ENCODE data around the gene LRFN3.
"Not testable (repeated sequence)": the region's sequence is repeated elsewhere in the genome, so short reads cannot be mapped to it uniquely, and the experiment has no call there.

Gene LRFN3

GRCh38 chr19:35978832-35979365, 42.7 kb downstream of the LRFN3 start:
- no peak for DNase-seq

GRCh38 chr19:35980997-35981396, 44.8 kb downstream of the LRFN3 start:
- not testable (repeated sequence) for DNase-seq

GRCh38 chr19:35983177-35983576, 47.0 kb downstream of the LRFN3 start:
- DNase-seq = no peak

- DNase-seq = no peak
Observed at GRCh38 chr19:35986111-35986510, 49.9 kb downstream of the LRFN3 start.

GRCh38 chr19:35986664-35987570, 50.7 kb downstream of the LRFN3 start:
- no peak for DNase-seq

- no peak for DNase-seq
Observed at GRCh38 chr19:35987571-35987896, 51.4 kb downstream of the LRFN3 start.

GRCh38 chr19:35988824-35989223, 52.6 kb downstream of the LRFN3 start:
- DNase-seq = no peak

GRCh38 chr19:35990156-35990555, 54.0 kb downstream of the LRFN3 start:
- DNase-seq = no peak

- DNase-seq = no peak
Observed at GRCh38 chr19:35990771-35991730, 54.9 kb downstream of the LRFN3 start.

GRCh38 chr19:35991731-35992450, 55.7 kb downstream of the LRFN3 start:
- no peak for DNase-seq

- DNase-seq = no peak
Observed at GRCh38 chr19:35992907-35993765, 57.0 kb downstream of the LRFN3 start.

- DNase-seq = no peak
Observed at GRCh38 chr19:35993923-35994598, 57.9 kb downstream of the LRFN3 start.
